K562 (cell line): Measurements from ENCODE around the gene MAGI2. TPM values are rescaled to one million over a fixed set of nuclear protein-coding genes. Genes with fewer than 3 reads are reported as not detected.

Experiments used
- ATAC-seq: fragments of 200-7000 bp; cut with Tn5 transposase; 3 replicates; pipeline ENCODE4 v1.9.1; 2020; ENCODE audit warnings: moderate library complexity
- BruUV-seq: library from RNA; stranded (reverse); fragments of 400-500 nt; replicated peaks from 2 replicates; lab custom pipeline; 2021; lab: Mats Ljungman, UMichigan
- CTCF ChIA-PET: fragments of 300-600 bp; formaldehyde crosslinking; extraction: SDS; loops from one replicate; lab custom pipeline; 2021; ENCODE audit warnings: low intra/inter-chr PET ratio; lab: Yijun Ruan, JAX
- POLR2A ChIA-PET: fragments of 300-600, 350-650 bp; sonication (Branson Sonifier 250); formaldehyde crosslinking; extraction: SDS; loops from one replicate; lab custom pipeline; 2021; ENCODE audit warnings: antibody characterized with exemption, inconsistent platforms; lab: Yijun Ruan, JAX
- DNase-seq, 4 experiments: peaks; one replicate each; pipeline versions ENCODE4 v3.0.0 to v3.0.0-alpha.2; 2011 to 2018; ENCODE audit warnings: low spot score in 3 of 4, mixed read lengths in 3 of 4; ENCODE audit errors: extremely low read depth in 1 of 4
- FAIRE-seq: peaks from 2 replicates; lab custom pipeline; 2011; peaks lifted over from hg19 to GRCh38; lab: Jason Lieb, UNC
- H2AFZ ChIP-seq: 2 replicates; pipeline ENCODE4 v1.6.0; 2011; ENCODE audit warnings: low read depth, low read length, control low read depth, inconsistent platforms
- H3K27ac ChIP-seq: fragments of 200-600 bp; 3 replicates; pipeline ENCODE4 v1.8.0; 2011; ENCODE audit warnings: low read depth, mild to moderate bottlenecking, control low read depth, inconsistent platforms, low read length, moderate library complexity, mixed read lengths; ENCODE audit errors: extremely low read depth
- H3K27me3 ChIP-seq, 2 experiments: fragments of 300-600 bp in 1 of 2; 2 replicates in 1 of 2; 3 replicates in 1 of 2; pipeline versions ENCODE4 v1.6.0 to v1.8.0; 2011; ENCODE audit warnings: inconsistent platforms in 2 of 2, low read length in 2 of 2, mild to moderate bottlenecking in 1 of 2, mixed read lengths in 1 of 2, moderate library complexity in 1 of 2; ENCODE audit not compliant: control insufficient read depth in 2 of 2, insufficient read depth in 2 of 2
- H3K36me3 ChIP-seq: fragments of 300-600 bp; 3 replicates; pipeline ENCODE4 v1.8.0; 2011; ENCODE audit warnings: mild to moderate bottlenecking, low read length, inconsistent platforms; ENCODE audit not compliant: control insufficient read depth, insufficient read depth
- H3K4me1 ChIP-seq, 2 experiments: fragments of 200-600 bp in 1 of 2; replicated peaks in 1 of 2; 2 replicates in 1 of 2; 3 replicates in 1 of 2; pipeline versions ENCODE4 v1.5.1 to v1.8.0; 2011; ENCODE audit warnings: inconsistent platforms in 2 of 2, low read length in 2 of 2, mild to moderate bottlenecking in 1 of 2, mixed read lengths in 1 of 2, moderate library complexity in 1 of 2; ENCODE audit not compliant: control insufficient read depth in 2 of 2, insufficient read depth in 2 of 2
- H3K4me2 ChIP-seq: 2 replicates; pipeline ENCODE4 v1.6.1; 2011; ENCODE audit warnings: low read length, control low read depth, inconsistent platforms, mixed read lengths; ENCODE audit not compliant: insufficient read depth
- H3K4me3 ChIP-seq: fragments of 200-600 bp; sonication (generic), shearing (Covaris generic); 2 replicates; pipeline ENCODE4 v1.5.1; 2016; ENCODE audit warnings: control low read depth, inconsistent platforms
- H3K79me2 ChIP-seq: fragments of 200-600 bp; 3 replicates; pipeline ENCODE4 v1.8.0; 2011; ENCODE audit warnings: low read length, inconsistent platforms; ENCODE audit not compliant: control insufficient read depth, insufficient read depth
- H3K9ac ChIP-seq, 2 experiments: 2 replicates each; pipeline versions ENCODE4 v1.6.0 to v1.6.1; 2011; ENCODE audit warnings: low read depth in 2 of 2, low read length in 2 of 2, control low read depth in 1 of 2, inconsistent platforms in 1 of 2, mild to moderate bottlenecking in 1 of 2, mixed read lengths in 1 of 2; ENCODE audit not compliant: insufficient read depth in 1 of 2
- H3K9me1 ChIP-seq: one replicate; pipeline ENCODE4 v1.6.0; 2011; ENCODE audit warnings: inconsistent platforms, mild to moderate bottlenecking, low read length, moderate library complexity; ENCODE audit not compliant: control insufficient read depth, insufficient read depth
- H3K9me3 ChIP-seq: replicated peaks from 2 replicates; pipeline ENCODE4 v1.5.1; 2011; ENCODE audit warnings: low read depth, low read length, inconsistent platforms; ENCODE audit not compliant: control insufficient read depth, insufficient read depth
- H4K20me1 ChIP-seq: replicated peaks from 2 replicates; pipeline ENCODE4 v1.6.1; 2011; ENCODE audit warnings: low read length, inconsistent platforms, mixed read lengths; ENCODE audit not compliant: control insufficient read depth, insufficient read depth
- CBX1 ChIP-seq: sonication (generic); IDR thresholded peaks from 2 replicates; pipeline ENCODE4 v1.6.1; 2016; ENCODE audit warnings: antibody characterized with exemption, low read depth, mild to moderate bottlenecking
- E2F8 ChIP-seq: fragments of 450-650 bp; IDR thresholded peaks from 2 replicates; pipeline ENCODE4 v1.7.1; 2018; ENCODE audit warnings: mild to moderate bottlenecking, low read depth; ENCODE audit not compliant: partially characterized antibody
- FOXO4 ChIP-seq: fragments of 450-650 bp; formaldehyde crosslinking; IDR thresholded peaks from 2 replicates; pipeline ENCODE4 v1.4.0; 2020; ENCODE audit warnings: mild to moderate bottlenecking, moderate library complexity
- GTF2A2 ChIP-seq: IDR thresholded peaks from 2 replicates; pipeline ENCODE4 v1.6.1; 2016; ENCODE audit warnings: mild to moderate bottlenecking, missing genetic modification characterization, missing compliant biosample characterization
- IRF2 ChIP-seq: sonication (generic); formaldehyde crosslinking; IDR thresholded peaks from 2 replicates; pipeline ENCODE4 v1.8.1; 2022; ENCODE audit warnings: mild to moderate bottlenecking, missing genetic modification reagents
- MBD2 ChIP-seq: sonication (generic); IDR thresholded peaks from 2 replicates; pipeline ENCODE4 v1.6.1; 2016; ENCODE audit warnings: low read depth, borderline replicate concordance
- MEIS2 ChIP-seq: fragments of 450-650 bp; IDR thresholded peaks from 2 replicates; pipeline ENCODE4 v1.6.1; 2014; ENCODE audit warnings: mild to moderate bottlenecking; ENCODE audit not compliant: partially characterized antibody
- NRF1 ChIP-seq, 2 experiments: fragments of 450-650 bp; IDR thresholded peaks in 1 of 2; conservative IDR thresholded peaks in 1 of 2; 2 replicates each; pipeline ENCODE4 v1.6.1; 2014; ENCODE audit warnings: mild to moderate bottlenecking in 2 of 2
- PHB ChIP-seq: fragments of 250-450 bp; sonication (Bioruptor Pico); IDR thresholded peaks from 2 replicates; pipeline ENCODE4 v1.5.0; 2021
- PTBP1 ChIP-seq: fragments of 200-400 bp; formaldehyde crosslinking; IDR thresholded peaks from 2 replicates; pipeline ENCODE4 v1.6.1; 2017; ENCODE audit warnings: low read depth, low read length
- VEZF1 ChIP-seq: fragments of 200-800 bp; sonication (Bioruptor generic); IDR thresholded peaks from 2 replicates; pipeline ENCODE4 v1.6.1; 2017; ENCODE audit warnings: missing genetic modification characterization, missing compliant biosample characterization
- XRCC5 ChIP-seq: fragments of 200-400 bp; formaldehyde crosslinking; IDR thresholded peaks from 2 replicates; pipeline ENCODE4 v1.6.1; 2017; ENCODE audit warnings: low read depth, mild to moderate bottlenecking, low read length
- ZBTB7A ChIP-seq: IDR thresholded peaks from 2 replicates; pipeline ENCODE4 v1.6.1; 2011; ENCODE audit warnings: low read depth, mild to moderate bottlenecking, low read length, moderate library complexity, borderline replicate concordance; ENCODE audit not compliant: control insufficient read depth
- ZBTB9 ChIP-seq: fragments of 450-650 bp; formaldehyde crosslinking; IDR thresholded peaks from 2 replicates; pipeline ENCODE4 v1.4.0; 2020; ENCODE audit warnings: mild to moderate bottlenecking, moderate library complexity
- ZNF121 ChIP-seq: sonication (generic); formaldehyde crosslinking; conservative IDR thresholded peaks from 2 replicates; pipeline ENCODE4 v1.8.0; 2022; ENCODE audit warnings: missing genetic modification reagents
- ZNF143 ChIP-seq: sonication (generic); formaldehyde crosslinking; IDR thresholded peaks from 2 replicates; pipeline ENCODE4 v1.9.0; 2022; ENCODE audit warnings: mild to moderate bottlenecking, missing genetic modification reagents
- WGBS: fragments of 100-300 bp; shearing (Covaris generic); methylation state at CpG from one replicate; pipeline ENCODE4 v1.1.6; 2016; ENCODE audit warnings: low coverage, mixed read lengths; ENCODE audit not compliant: insufficient coverage; ENCODE audit errors: missing lambda C conversion rate; 5-methylcytosine and 5-hydroxymethylcytosine counted together
- in situ Hi-C: fragments of 300-500 bp; cut with MboI; formaldehyde crosslinking; loops from 4 replicates; pipeline ENCODE4 v1.15.0; 2018; ENCODE audit warnings: inconsistent platforms, mixed read lengths
- intact Hi-C: fragments of 100-400 bp; cut with micrococcal nuclease; formaldehyde crosslinking; loops from 2 replicates; pipeline ENCODE4 v1.14.2; 2022
- polyA plus RNA-seq, 8 experiments: library from polyadenylated mRNA; depleted of rRNA in 4 of 8; stranded (reverse) in 5 of 8; unstranded in 3 of 8; fragments of >200 nt; fragmentation: Nextera tagmentation in 2 of 8; fragmentation: Illumina TruSeq in 1 of 8; extraction: Ambion mirVana in 2 of 8; extraction: Trizol in 1 of 8; gene quantifications; 2 replicates each; pipeline versions ENCODE4 v1.2.1 to v1.2.3, GENCODE V29; 2011 to 2014; ENCODE audit warnings: inconsistent platforms in 1 of 8, missing spikeins in 1 of 8
- total RNA-seq, 7 experiments: library from RNA; depleted of rRNA in 6 of 7; stranded (reverse); fragments of >200 nt in 6 of 7; fragmentation: Illumina TruSeq in 2 of 7; extraction: Trizol in 2 of 7; gene quantifications; 2 replicates each; pipeline versions ENCODE4 v1.2.1 to v1.2.3, GENCODE V29; 2011 to 2021; ENCODE audit warnings: low replicate concordance in 1 of 7

MAGI2 gene
- total and polyA plus RNA-seq, 9 of the 15 experiments (the other 6 are each of a cell fraction or from before 2014, with no cell fraction given) = 0.27 to 1.4 (median 0.70) TPM

- H3K79me2 ChIP-seq = no peaks in the 10 kb centered on the region
- no peaks in the 10 kb centered on the region for H3K36me3 ChIP-seq
- TF ChIP-seq CBX1 (no peak), ZBTB9 (no peak), MEIS2 (no peak), NRF1 (conservative IDR thresholded peaks at IDR 0.05 in 1 of 2, IDR thresholded peaks at IDR 0.05 in 1 of 2) (no peak), FOXO4 (CRISPR knock-in tag) (no peak), MBD2 (no peak), PTBP1 (no peak), XRCC5 (no peak), ZBTB7A (no peak), IRF2 (CRISPR knock-in tag) (no peak), GTF2A2 (no peak), ZNF143 (CRISPR knock-in tag) (no peak), ZNF121 (CRISPR knock-in tag) (no peak), E2F8 (no peak), PHB (no peak), VEZF1 (CRISPR knock-in tag) (no peak)
- ChIA-PET CTCF (no interaction called here), POLR2A (no interaction called here)
- 0% methylated on average over 1 of the region's 1 CpG for WGBS
- BruUV-seq = no TSS peak
- H3K4me1 ChIP-seq = no peaks in the 10 kb centered on the region
- H3K4me2 ChIP-seq = no peak overlapping the region
- intact Hi-C loops (no loop called here), in situ Hi-C loops (no loop called here)
- no peaks in the 10 kb centered on the region for H3K9me1 ChIP-seq
- FAIRE-seq (no peak), DNase-seq (no peak), ATAC-seq (no peak)
- no peak overlapping the region for H3K27ac ChIP-seq
- H3K4me3 ChIP-seq = no peak overlapping the region
- no peaks in the 10 kb centered on the region for H3K9me3 ChIP-seq
- no peak overlapping the region for H2AFZ ChIP-seq
- no peaks in the 10 kb centered on the region for H4K20me1 ChIP-seq
- H3K9ac ChIP-seq = no peak overlapping the region
- H3K27me3 ChIP-seq = no peaks in the 10 kb centered on the region
These were observed 819.4 kb downstream of the MAGI2 start for GRCh38 chr7:78634093-78634492.
